ENCODE data around the gene PSTPIP2.

The PSTPIP2 gene

DNA sequence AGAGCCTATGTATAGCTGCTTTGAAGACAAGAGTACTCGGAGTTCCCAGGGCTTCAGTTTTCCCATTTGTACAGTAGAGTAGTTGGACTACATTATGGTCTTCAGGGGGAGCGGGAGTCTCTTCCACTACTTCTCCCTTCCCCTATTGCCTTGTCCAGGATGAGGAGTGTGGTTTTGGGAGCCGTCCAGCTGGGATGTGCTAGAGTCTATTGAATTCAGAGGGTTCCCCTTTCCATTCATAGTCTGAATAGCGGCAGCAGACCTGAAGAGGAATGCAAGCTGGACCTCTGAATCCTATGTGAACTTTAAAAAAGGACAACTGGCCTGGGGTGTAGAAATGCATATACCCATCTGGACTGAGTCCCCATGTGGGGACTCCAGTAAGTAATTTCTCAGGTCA is 61.4 kb downstream of the PSTPIP2 start:
- Histone ChIP-seq H3K9me3 (ENCODE audit: control insufficient read depth in 2 of 2, low read length in 2 of 2) (no peaks in the 10 kb centered on the region), H3K4me1 (ENCODE audit: control insufficient read depth in 2 of 2, insufficient read depth in 2 of 2, low read length in 2 of 2) (peaks cover 0 to 4% of the 10 kb centered on the region in 2 donors), H3K36me3 (ENCODE audit: control insufficient read depth in 2 of 2, insufficient read depth in 2 of 2, low read length in 2 of 2) (no peaks in the 10 kb centered on the region), H3K27ac (ENCODE audit: low read depth in 2 of 2, low read length in 2 of 2) (no peak overlapping the region), H3K4me3 (ENCODE audit: low read length in 2 of 2) (no peak overlapping the region), H3K9ac (ENCODE audit: low read depth in 1 of 2, low read length in 2 of 2) (no peak overlapping the region), H3K27me3 (ENCODE audit: control insufficient read depth in 2 of 2, insufficient read depth in 2 of 2, low read length in 2 of 2) (no peaks in the 10 kb centered on the region)

- no peaks in the 10 kb centered on the region for H3K9me3 ChIP-seq (ENCODE audit: control insufficient read depth in 2 of 2, low read length in 2 of 2)
- peak overlapping the region in 1 of 2 donors; percentile 25 for H3K27ac ChIP-seq (ENCODE audit: low read depth in 2 of 2, low read length in 2 of 2)
- no peaks in the 10 kb centered on the region for H3K36me3 ChIP-seq (ENCODE audit: control insufficient read depth in 2 of 2, insufficient read depth in 2 of 2, low read length in 2 of 2)
- no peak overlapping the region for H3K4me3 ChIP-seq (ENCODE audit: low read length in 2 of 2)
- no peaks in the 10 kb centered on the region for H3K27me3 ChIP-seq (ENCODE audit: control insufficient read depth in 2 of 2, insufficient read depth in 2 of 2, low read length in 2 of 2)
- H3K9ac ChIP-seq (ENCODE audit: low read depth in 1 of 2, low read length in 2 of 2) = no peak overlapping the region
- peaks cover 0 to 4% of the 10 kb centered on the region in 2 donors for H3K4me1 ChIP-seq (ENCODE audit: control insufficient read depth in 2 of 2, insufficient read depth in 2 of 2, low read length in 2 of 2)
Observed at GRCh38 chr18:46010050-46010449, 62.0 kb downstream of the PSTPIP2 start.

GRCh38 chr18:46009125-46009840 is 62.8 kb downstream of the PSTPIP2 start:
- peaks cover 0 to 4% of the 10 kb centered on the region in 2 donors for H3K4me1 ChIP-seq (ENCODE audit: control insufficient read depth in 2 of 2, insufficient read depth in 2 of 2, low read length in 2 of 2)
- H3K9ac ChIP-seq (ENCODE audit: low read depth in 1 of 2, low read length in 2 of 2) = no peak overlapping the region
- H3K27me3 ChIP-seq (ENCODE audit: control insufficient read depth in 2 of 2, insufficient read depth in 2 of 2, low read length in 2 of 2) = no peaks in the 10 kb centered on the region
- no peak overlapping the region for H3K4me3 ChIP-seq (ENCODE audit: low read length in 2 of 2)
- H3K9me3 ChIP-seq (ENCODE audit: control insufficient read depth in 2 of 2, low read length in 2 of 2) = no peaks in the 10 kb centered on the region
- no peaks in the 10 kb centered on the region for H3K36me3 ChIP-seq (ENCODE audit: control insufficient read depth in 2 of 2, insufficient read depth in 2 of 2, low read length in 2 of 2)
- peak overlapping the region in 1 of 2 donors; percentile 25 for H3K27ac ChIP-seq (ENCODE audit: low read depth in 2 of 2, low read length in 2 of 2)

GRCh38 chr18:46008531-46008930 is 63.5 kb downstream of the PSTPIP2 start:
- Histone ChIP-seq H3K9me3 (ENCODE audit: control insufficient read depth in 2 of 2, low read length in 2 of 2) (no peaks in the 10 kb centered on the region), H3K36me3 (ENCODE audit: control insufficient read depth in 2 of 2, insufficient read depth in 2 of 2, low read length in 2 of 2) (no peaks in the 10 kb centered on the region), H3K9ac (ENCODE audit: low read depth in 1 of 2, low read length in 2 of 2) (no peak overlapping the region), H3K27ac (ENCODE audit: low read depth in 2 of 2, low read length in 2 of 2) (no peak overlapping the region), H3K4me1 (ENCODE audit: control insufficient read depth in 2 of 2, insufficient read depth in 2 of 2, low read length in 2 of 2) (peaks cover 0 to 4% of the 10 kb centered on the region in 2 donors), H3K4me3 (ENCODE audit: low read length in 2 of 2) (no peak overlapping the region), H3K27me3 (ENCODE audit: control insufficient read depth in 2 of 2, insufficient read depth in 2 of 2, low read length in 2 of 2) (no peaks in the 10 kb centered on the region)

GRCh38 chr18:46007165-46007564 is 64.9 kb downstream of the PSTPIP2 start:
- no peaks in the 10 kb centered on the region for H3K36me3 ChIP-seq (ENCODE audit: control insufficient read depth in 2 of 2, insufficient read depth in 2 of 2, low read length in 2 of 2)
- no peaks in the 10 kb centered on the region for H3K9me3 ChIP-seq (ENCODE audit: control insufficient read depth in 2 of 2, low read length in 2 of 2)
- H3K4me1 ChIP-seq (ENCODE audit: control insufficient read depth in 2 of 2, insufficient read depth in 2 of 2, low read length in 2 of 2) = peaks cover 0 to 4% of the 10 kb centered on the region in 2 donors
- no peak overlapping the region for H3K27ac ChIP-seq (ENCODE audit: low read depth in 2 of 2, low read length in 2 of 2)
- peaks cover 0 to 3% of the 10 kb centered on the region in 2 donors for H3K27me3 ChIP-seq (ENCODE audit: control insufficient read depth in 2 of 2, insufficient read depth in 2 of 2, low read length in 2 of 2)
- no peak overlapping the region for H3K9ac ChIP-seq (ENCODE audit: low read depth in 1 of 2, low read length in 2 of 2)
- H3K4me3 ChIP-seq (ENCODE audit: low read length in 2 of 2) = no peak overlapping the region

- no peak overlapping the region for H3K27ac ChIP-seq (ENCODE audit: low read depth in 2 of 2, low read length in 2 of 2)
- no peak overlapping the region for H3K4me3 ChIP-seq (ENCODE audit: low read length in 2 of 2)
- no peaks in the 10 kb centered on the region for H3K9me3 ChIP-seq (ENCODE audit: control insufficient read depth in 2 of 2, low read length in 2 of 2)
- no peaks in the 10 kb centered on the region for H3K36me3 ChIP-seq (ENCODE audit: control insufficient read depth in 2 of 2, insufficient read depth in 2 of 2, low read length in 2 of 2)
- no peak overlapping the region for H3K9ac ChIP-seq (ENCODE audit: low read depth in 1 of 2, low read length in 2 of 2)
- H3K27me3 ChIP-seq (ENCODE audit: control insufficient read depth in 2 of 2, insufficient read depth in 2 of 2, low read length in 2 of 2) = peaks cover 0 to 3% of the 10 kb centered on the region in 2 donors
- H3K4me1 ChIP-seq (ENCODE audit: control insufficient read depth in 2 of 2, insufficient read depth in 2 of 2, low read length in 2 of 2) = no peaks in the 10 kb centered on the region
Observed at GRCh38 chr18:46002934-46003333, 69.1 kb downstream of the PSTPIP2 start.

DNA sequence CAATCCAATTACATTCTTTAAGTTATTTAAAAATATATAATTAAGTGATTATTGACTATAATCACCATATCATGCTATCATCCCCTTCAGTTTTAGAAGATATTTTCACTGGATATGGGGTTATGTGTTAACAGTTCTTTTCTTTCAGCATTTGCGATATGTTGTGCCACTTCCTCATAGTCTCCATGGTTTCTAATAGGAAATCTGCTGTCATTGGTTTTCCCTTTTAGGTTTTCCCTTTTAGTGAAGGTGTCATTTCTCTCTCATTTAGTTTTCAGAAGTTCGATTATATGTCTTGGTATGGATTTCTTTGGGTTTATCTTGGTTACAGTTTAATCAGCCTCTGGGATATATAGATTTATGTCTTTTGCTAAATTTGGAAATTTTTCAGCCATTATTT is 70.2 kb downstream of the PSTPIP2 start:
- Histone ChIP-seq H3K36me3 (ENCODE audit: control insufficient read depth in 2 of 2, insufficient read depth in 2 of 2, low read length in 2 of 2) (no peaks in the 10 kb centered on the region), H3K27ac (ENCODE audit: low read depth in 2 of 2, low read length in 2 of 2) (no peak overlapping the region), H3K9ac (ENCODE audit: low read depth in 1 of 2, low read length in 2 of 2) (no peak overlapping the region), H3K27me3 (ENCODE audit: control insufficient read depth in 2 of 2, insufficient read depth in 2 of 2, low read length in 2 of 2) (peaks cover 0 to 3% of the 10 kb centered on the region in 2 donors), H3K4me1 (ENCODE audit: control insufficient read depth in 2 of 2, insufficient read depth in 2 of 2, low read length in 2 of 2) (no peaks in the 10 kb centered on the region), H3K9me3 (ENCODE audit: control insufficient read depth in 2 of 2, low read length in 2 of 2) (no peaks in the 10 kb centered on the region), H3K4me3 (ENCODE audit: low read length in 2 of 2) (no peak overlapping the region)

- Histone ChIP-seq H3K9ac (ENCODE audit: low read depth in 1 of 2, low read length in 2 of 2) (no peak overlapping the region), H3K27me3 (ENCODE audit: control insufficient read depth in 2 of 2, insufficient read depth in 2 of 2, low read length in 2 of 2) (peaks cover 0 to 3% of the 10 kb centered on the region in 2 donors), H3K36me3 (ENCODE audit: control insufficient read depth in 2 of 2, insufficient read depth in 2 of 2, low read length in 2 of 2) (no peaks in the 10 kb centered on the region), H3K9me3 (ENCODE audit: control insufficient read depth in 2 of 2, low read length in 2 of 2) (no peaks in the 10 kb centered on the region), H3K4me1 (ENCODE audit: control insufficient read depth in 2 of 2, insufficient read depth in 2 of 2, low read length in 2 of 2) (no peaks in the 10 kb centered on the region), H3K4me3 (ENCODE audit: low read length in 2 of 2) (no peak overlapping the region), H3K27ac (ENCODE audit: low read depth in 2 of 2, low read length in 2 of 2) (no peak overlapping the region)
Observed at GRCh38 chr18:46001074-46001473, 71.0 kb downstream of the PSTPIP2 start.

DNA sequence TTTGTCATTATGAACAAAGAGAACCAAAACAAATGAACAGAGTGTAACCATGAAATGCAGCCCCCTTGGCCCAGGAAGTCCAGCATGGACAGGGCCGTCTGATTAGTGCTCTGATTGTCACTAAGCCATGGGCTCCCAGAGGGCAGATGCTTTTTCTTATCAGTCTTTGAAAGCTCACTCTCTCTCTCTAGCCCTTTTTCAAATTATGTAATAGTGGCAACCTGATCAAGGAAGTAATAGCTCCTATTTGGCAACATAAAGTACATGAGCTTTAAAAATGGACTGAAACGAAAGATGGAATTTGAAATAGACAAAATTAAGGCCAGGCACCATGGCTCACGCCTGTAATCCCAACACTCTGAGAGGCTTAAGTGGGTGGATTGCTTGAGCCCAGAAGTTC is 72.5 kb downstream of the PSTPIP2 start:
- no peaks in the 10 kb centered on the region for H3K36me3 ChIP-seq (ENCODE audit: control insufficient read depth in 2 of 2, insufficient read depth in 2 of 2, low read length in 2 of 2)
- no peak overlapping the region for H3K9ac ChIP-seq (ENCODE audit: low read depth in 1 of 2, low read length in 2 of 2)
- H3K4me1 ChIP-seq (ENCODE audit: control insufficient read depth in 2 of 2, insufficient read depth in 2 of 2, low read length in 2 of 2) = no peaks in the 10 kb centered on the region
- H3K4me3 ChIP-seq (ENCODE audit: low read length in 2 of 2) = no peak overlapping the region
- H3K9me3 ChIP-seq (ENCODE audit: control insufficient read depth in 2 of 2, low read length in 2 of 2) = no peaks in the 10 kb centered on the region
- peaks cover 0 to 3% of the 10 kb centered on the region in 2 donors for H3K27me3 ChIP-seq (ENCODE audit: control insufficient read depth in 2 of 2, insufficient read depth in 2 of 2, low read length in 2 of 2)
- no peak overlapping the region for H3K27ac ChIP-seq (ENCODE audit: low read depth in 2 of 2, low read length in 2 of 2)

- peaks cover 0 to 3% of the 10 kb centered on the region in 2 donors for H3K27me3 ChIP-seq (ENCODE audit: control insufficient read depth in 2 of 2, insufficient read depth in 2 of 2, low read length in 2 of 2)
- H3K9ac ChIP-seq (ENCODE audit: low read depth in 1 of 2, low read length in 2 of 2) = no peak overlapping the region
- H3K4me3 ChIP-seq (ENCODE audit: low read length in 2 of 2) = no peak overlapping the region
- no peaks in the 10 kb centered on the region for H3K4me1 ChIP-seq (ENCODE audit: control insufficient read depth in 2 of 2, insufficient read depth in 2 of 2, low read length in 2 of 2)
- H3K9me3 ChIP-seq (ENCODE audit: control insufficient read depth in 2 of 2, low read length in 2 of 2) = no peaks in the 10 kb centered on the region
- no peak overlapping the region for H3K27ac ChIP-seq (ENCODE audit: low read depth in 2 of 2, low read length in 2 of 2)
- no peaks in the 10 kb centered on the region for H3K36me3 ChIP-seq (ENCODE audit: control insufficient read depth in 2 of 2, insufficient read depth in 2 of 2, low read length in 2 of 2)
Observed at GRCh38 chr18:45998244-45998643, 73.8 kb downstream of the PSTPIP2 start.

Measured in mucosa of rectum (tissue), 2 donors.